DOHH2 (cell line): ENCODE measurements around the gene CYTH1.

Experiments used
- H3F3A ChIP-seq: fragments of 200-600 bp; sonication (generic), shearing (Covaris generic); 2 replicates; pipeline ENCODE4 v1.6.0; 2016; ENCODE audit warnings: antibody characterized with exemption, mild to moderate bottlenecking; ENCODE audit not compliant: control insufficient read depth, insufficient read depth
- H3K27ac ChIP-seq: fragments of 200-600 bp; sonication (generic); 2 replicates; pipeline ENCODE4 v1.5.1; 2014; ENCODE audit warnings: low read depth, mild to moderate bottlenecking, low read length, moderate library complexity
- H3K27me3 ChIP-seq: fragments of 200-600 bp; sonication (generic); 2 replicates; pipeline ENCODE4 v1.6.1; 2014; ENCODE audit warnings: mild to moderate bottlenecking, low read length, mixed read lengths; ENCODE audit not compliant: control insufficient read depth
- H3K36me3 ChIP-seq: fragments of 200-600 bp; sonication (generic); 2 replicates; pipeline ENCODE4 v1.6.1; 2014; ENCODE audit warnings: mild to moderate bottlenecking, low read length, moderate library complexity, mixed read lengths; ENCODE audit not compliant: control insufficient read depth
- H3K4me1 ChIP-seq: fragments of 200-600 bp; sonication (generic); 2 replicates; pipeline ENCODE4 v1.6.1; 2014; ENCODE audit warnings: mild to moderate bottlenecking, low read length, mixed read lengths; ENCODE audit not compliant: control insufficient read depth
- H3K4me2 ChIP-seq: fragments of 200-600 bp; sonication (generic); 2 replicates; pipeline ENCODE4 v1.6.0; 2014; ENCODE audit warnings: mild to moderate bottlenecking, low read length, moderate library complexity
- H3K4me3 ChIP-seq: fragments of 200-600 bp; sonication (generic); 2 replicates; pipeline ENCODE4 v1.5.1; 2014; ENCODE audit warnings: mild to moderate bottlenecking, low read length, mixed read lengths
- H3K79me2 ChIP-seq: fragments of 200-600 bp; sonication (generic); 2 replicates; pipeline ENCODE4 v1.6.1; 2014; ENCODE audit warnings: mild to moderate bottlenecking, low read length, mixed read lengths; ENCODE audit not compliant: control insufficient read depth
- H3K9me2 ChIP-seq: fragments of 200-600 bp; sonication (generic); replicated peaks from 2 replicates; pipeline ENCODE4 v1.6.1; 2014; ENCODE audit warnings: mild to moderate bottlenecking, low read length, mixed read lengths; ENCODE audit not compliant: control insufficient read depth
- H3K9me3 ChIP-seq: fragments of 200-600 bp; sonication (generic); 2 replicates; pipeline ENCODE4 v1.6.1; 2014; ENCODE audit warnings: antibody characterized with exemption, low read length, mixed read lengths; ENCODE audit not compliant: control insufficient read depth, insufficient read depth
- H4K20me1 ChIP-seq: fragments of 200-600 bp; sonication (generic); 2 replicates; pipeline ENCODE4 v1.6.0; 2014; ENCODE audit warnings: low read depth, mild to moderate bottlenecking, antibody characterized with exemption, low read length, moderate library complexity; ENCODE audit not compliant: control insufficient read depth, insufficient read depth
- EZH2phosphoT487 ChIP-seq: fragments of 200-600 bp; sonication (generic); IDR thresholded peaks from 2 replicates; pipeline ENCODE4 v1.6.1; 2017; ENCODE audit warnings: borderline replicate concordance, mild to moderate bottlenecking, antibody characterized with exemption, low read length, moderate library complexity, mixed read lengths
- TF ChIP-seq, protein P1 (sequence below): fragments of 200-600 bp; sonication (generic); IDR thresholded peaks from one replicate; pipeline ENCODE4 v1.5.1; 2014; ENCODE audit warnings: antibody characterized with exemption, mild to moderate bottlenecking, low read depth, low read length; ENCODE audit not compliant: poor library complexity, severe bottlenecking

The CYTH1 gene

DNA sequence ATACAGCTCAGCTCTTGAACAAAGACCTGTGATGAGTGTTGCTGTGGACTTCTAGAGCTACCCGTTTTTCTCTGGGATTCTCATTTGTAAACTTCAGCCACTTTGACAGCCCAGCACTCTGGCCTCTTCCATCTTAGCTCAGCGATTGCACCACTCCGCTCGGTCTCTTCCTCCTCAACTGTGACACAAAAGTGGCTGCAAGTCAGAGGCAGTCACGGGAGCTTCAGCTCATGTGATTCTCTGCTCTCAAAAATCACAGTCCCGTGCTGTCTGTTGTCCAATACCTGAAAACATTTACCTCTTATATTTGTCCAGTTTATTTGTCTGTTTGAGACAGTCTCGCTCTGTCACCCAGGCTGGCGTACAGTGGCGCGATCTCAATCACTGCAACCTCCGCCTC is 129.2 kb downstream of the CYTH1 start:
- TF ChIP-seq, protein P1, sequence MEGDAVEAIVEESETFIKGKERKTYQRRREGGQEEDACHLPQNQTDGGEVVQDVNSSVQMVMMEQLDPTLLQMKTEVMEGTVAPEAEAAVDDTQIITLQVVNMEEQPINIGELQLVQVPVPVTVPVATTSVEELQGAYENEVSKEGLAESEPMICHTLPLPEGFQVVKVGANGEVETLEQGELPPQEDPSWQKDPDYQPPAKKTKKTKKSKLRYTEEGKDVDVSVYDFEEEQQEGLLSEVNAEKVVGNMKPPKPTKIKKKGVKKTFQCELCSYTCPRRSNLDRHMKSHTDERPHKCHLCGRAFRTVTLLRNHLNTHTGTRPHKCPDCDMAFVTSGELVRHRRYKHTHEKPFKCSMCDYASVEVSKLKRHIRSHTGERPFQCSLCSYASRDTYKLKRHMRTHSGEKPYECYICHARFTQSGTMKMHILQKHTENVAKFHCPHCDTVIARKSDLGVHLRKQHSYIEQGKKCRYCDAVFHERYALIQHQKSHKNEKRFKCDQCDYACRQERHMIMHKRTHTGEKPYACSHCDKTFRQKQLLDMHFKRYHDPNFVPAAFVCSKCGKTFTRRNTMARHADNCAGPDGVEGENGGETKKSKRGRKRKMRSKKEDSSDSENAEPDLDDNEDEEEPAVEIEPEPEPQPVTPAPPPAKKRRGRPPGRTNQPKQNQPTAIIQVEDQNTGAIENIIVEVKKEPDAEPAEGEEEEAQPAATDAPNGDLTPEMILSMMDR: no peak
- no peak for TF ChIP-seq EZH2phosphoT487
- Histone ChIP-seq H3K79me2 (no peaks in the 10 kb centered on the region), H3K4me3 (no peak overlapping the region), H3K4me1 (no peaks in the 10 kb centered on the region), H3K9me2 (no peaks in the 10 kb centered on the region), H3K36me3 (no peaks in the 10 kb centered on the region), H4K20me1 (no peaks in the 10 kb centered on the region), H3F3A (no peaks in the 10 kb centered on the region), H3K27ac (no peak overlapping the region), H3K27me3 (no peaks in the 10 kb centered on the region), H3K4me2 (no peak overlapping the region), H3K9me3 (0 out of 2 replicates have a peak, but pooled peaks cover 7% of the 10 kb centered on the region)

DNA sequence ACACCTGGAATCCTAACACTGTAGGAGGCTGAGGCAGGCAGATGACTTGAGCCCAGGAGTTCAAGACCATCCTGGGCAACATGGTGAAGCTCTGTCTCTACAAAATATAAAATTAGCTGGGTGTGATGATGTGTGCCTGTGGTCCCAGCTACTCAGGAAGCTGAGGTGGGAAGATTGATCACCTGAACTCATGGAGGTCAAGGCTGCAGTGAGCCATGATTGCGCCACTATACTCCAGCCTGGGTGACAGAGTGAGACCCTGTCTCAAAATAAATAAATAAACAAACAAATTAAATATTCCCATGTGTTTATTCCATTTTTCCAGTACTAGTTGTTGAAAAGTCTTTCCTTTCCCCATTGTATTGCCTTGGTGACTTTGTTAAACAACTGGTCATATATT is 130.0 kb downstream of the CYTH1 start:
- H3K9me2 ChIP-seq: no peaks in the 10 kb centered on the region
- no peak overlapping the region for H3K4me2 ChIP-seq
- H3K79me2 ChIP-seq: no peaks in the 10 kb centered on the region
- 0 out of 2 replicates have a peak, but pooled peaks cover 9% of the 10 kb centered on the region for H3K9me3 ChIP-seq
- no peaks in the 10 kb centered on the region for H3K4me1 ChIP-seq
- no peak for TF ChIP-seq EZH2phosphoT487
- TF ChIP-seq, protein P1: no peak
- no peaks in the 10 kb centered on the region for H3K27me3 ChIP-seq
- no peaks in the 10 kb centered on the region for H3F3A ChIP-seq
- no peak overlapping the region for H3K4me3 ChIP-seq
- H3K27ac ChIP-seq: no peak overlapping the region
- H3K36me3 ChIP-seq: no peaks in the 10 kb centered on the region
- no peaks in the 10 kb centered on the region for H4K20me1 ChIP-seq

DNA sequence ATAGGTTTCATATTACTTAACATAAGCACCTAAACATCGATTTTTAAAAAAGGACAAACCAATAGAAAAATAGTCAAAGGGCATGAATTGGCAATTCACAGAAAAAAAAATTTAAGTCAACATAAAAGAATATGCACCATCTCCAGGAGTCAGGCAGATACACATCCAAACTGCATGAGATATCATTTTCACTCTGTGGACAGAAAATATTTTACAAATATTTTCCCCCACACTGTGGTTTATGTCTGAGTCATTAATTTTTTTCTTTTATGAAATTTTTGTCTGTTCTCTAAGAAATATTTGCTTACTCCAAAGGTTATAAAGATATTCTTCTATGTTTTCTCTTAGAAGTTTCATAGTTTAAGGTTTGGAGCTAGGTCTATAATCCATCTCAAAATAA is 130.5 kb downstream of the CYTH1 start:
- no peak overlapping the region for H3K4me2 ChIP-seq
- H3K36me3 ChIP-seq: no peaks in the 10 kb centered on the region
- no peaks in the 10 kb centered on the region for H3F3A ChIP-seq
- H4K20me1 ChIP-seq: no peaks in the 10 kb centered on the region
- H3K27me3 ChIP-seq: no peaks in the 10 kb centered on the region
- H3K27ac ChIP-seq: no peak overlapping the region
- H3K9me3 ChIP-seq: 0 out of 2 replicates have a peak, but pooled peaks cover 9% of the 10 kb centered on the region
- H3K79me2 ChIP-seq: no peaks in the 10 kb centered on the region
- H3K4me1 ChIP-seq: peaks cover 2% of the 10 kb centered on the region
- no peak for TF ChIP-seq EZH2phosphoT487
- TF ChIP-seq, protein P1: no peak
- H3K4me3 ChIP-seq: no peak overlapping the region
- no peaks in the 10 kb centered on the region for H3K9me2 ChIP-seq
